ENCODE results near the gene PHYHIPL.

The PHYHIPL gene

GRCh38 chr10:59257224-59257623 is 80.8 kb downstream of the PHYHIPL start:
- DNase-seq (ENCODE audit: low read depth, low spot score): no peak

GRCh38 chr10:59258890-59259289 is 82.4 kb downstream of the PHYHIPL start:
- no peak for DNase-seq (ENCODE audit: low read depth, low spot score)

- DNase-seq (ENCODE audit: low read depth, low spot score): no peak
Observed at GRCh38 chr10:59265141-59265540, 88.7 kb downstream of the PHYHIPL start.

GRCh38 chr10:59266321-59266720 is 89.9 kb downstream of the PHYHIPL start:
- no peak for DNase-seq (ENCODE audit: low read depth, low spot score)

GRCh38 chr10:59268460-59268859 is 92.0 kb downstream of the PHYHIPL start:
- no peak for DNase-seq (ENCODE audit: low read depth, low spot score)

- DNase-seq (ENCODE audit: low read depth, low spot score): no peak
Observed at GRCh38 chr10:59269651-59270050, 93.2 kb downstream of the PHYHIPL start.

GRCh38 chr10:59270492-59270891 is 94.0 kb downstream of the PHYHIPL start:
- DNase-seq (ENCODE audit: low read depth, low spot score): no peak

GRCh38 chr10:59271160-59271559 is 94.7 kb downstream of the PHYHIPL start:
- DNase-seq (ENCODE audit: low read depth, low spot score): no peak

- no peak for DNase-seq (ENCODE audit: low read depth, low spot score)
Observed at GRCh38 chr10:59272061-59272460, 95.6 kb downstream of the PHYHIPL start.

GRCh38 chr10:59273445-59273844 is 97.0 kb downstream of the PHYHIPL start:
- no peak for DNase-seq (ENCODE audit: low read depth, low spot score)

- no peak for DNase-seq (ENCODE audit: low read depth, low spot score)
Observed at GRCh38 chr10:59276133-59276532, 99.7 kb downstream of the PHYHIPL start.

GRCh38 chr10:59276919-59277318 is 100.5 kb downstream of the PHYHIPL start:
- no peak for DNase-seq (ENCODE audit: low read depth, low spot score)

GRCh38 chr10:59279476-59279875 is 103.0 kb downstream of the PHYHIPL start:
- no peak for DNase-seq (ENCODE audit: low read depth, low spot score)

- no peak for DNase-seq (ENCODE audit: low read depth, low spot score)
Observed at GRCh38 chr10:59279991-59280505, 103.6 kb downstream of the PHYHIPL start.

GRCh38 chr10:59281861-59282260 is 105.4 kb downstream of the PHYHIPL start:
- DNase-seq (ENCODE audit: low read depth, low spot score): no peak

GRCh38 chr10:59283456-59284091 is 107.1 kb downstream of the PHYHIPL start:
- DNase-seq (ENCODE audit: low read depth, low spot score): no peak

- no peak for DNase-seq (ENCODE audit: low read depth, low spot score)
Observed at GRCh38 chr10:59284118-59284975, 107.9 kb downstream of the PHYHIPL start.

- no peak for DNase-seq (ENCODE audit: low read depth, low spot score)
Observed at GRCh38 chr10:59285073-59285472, 108.6 kb downstream of the PHYHIPL start.

GRCh38 chr10:59285848-59286247 is 109.4 kb downstream of the PHYHIPL start:
- DNase-seq (ENCODE audit: low read depth, low spot score): no peak

- DNase-seq (ENCODE audit: low read depth, low spot score): no peak
Observed at GRCh38 chr10:59287587-59288255, 111.3 kb downstream of the PHYHIPL start.

GRCh38 chr10:59289853-59290252 is 113.4 kb downstream of the PHYHIPL start:
- DNase-seq (ENCODE audit: low read depth, low spot score): no peak

- DNase-seq (ENCODE audit: low read depth, low spot score): no peak
Observed at GRCh38 chr10:59290448-59290847, 114.0 kb downstream of the PHYHIPL start.

Measured in iPS DF 19.7 (cell line).